ENCODE data around the gene PAM. TPM values are rescaled to one million over a fixed set of nuclear protein-coding genes. Genes with fewer than 3 reads are reported as not detected.
"Not testable (repeated sequence)": the region's sequence is repeated elsewhere in the genome, so short reads cannot be mapped to it uniquely, and the experiment has no call there.

Gene PAM
- polyA plus RNA-seq, 3 donors = 38.4 to 105 (median 78.5) TPM

DNA sequence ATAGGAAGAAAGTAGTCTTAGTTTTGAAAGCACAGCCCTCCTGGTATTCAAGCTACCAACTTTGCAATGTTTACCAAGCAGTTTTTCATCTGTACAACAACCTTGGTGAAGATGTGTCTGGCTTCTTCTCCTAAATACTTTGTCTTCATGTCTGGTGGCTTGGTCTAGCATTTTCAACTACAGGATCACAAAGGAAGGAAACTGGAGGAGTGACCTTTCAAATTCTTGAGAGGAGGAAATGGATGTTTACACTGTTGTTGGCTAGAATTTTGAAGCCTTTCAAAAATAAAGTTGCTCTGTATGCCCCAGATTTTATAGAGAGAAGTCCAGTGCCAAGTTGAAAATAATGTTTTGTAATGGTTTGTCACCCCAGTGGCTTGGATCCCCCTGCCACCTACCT, 16.3 kb downstream of the PAM start:
- H3K27ac ChIP-seq (ENCODE audit: low read depth, low read length) = no peak overlapping the region

DNA sequence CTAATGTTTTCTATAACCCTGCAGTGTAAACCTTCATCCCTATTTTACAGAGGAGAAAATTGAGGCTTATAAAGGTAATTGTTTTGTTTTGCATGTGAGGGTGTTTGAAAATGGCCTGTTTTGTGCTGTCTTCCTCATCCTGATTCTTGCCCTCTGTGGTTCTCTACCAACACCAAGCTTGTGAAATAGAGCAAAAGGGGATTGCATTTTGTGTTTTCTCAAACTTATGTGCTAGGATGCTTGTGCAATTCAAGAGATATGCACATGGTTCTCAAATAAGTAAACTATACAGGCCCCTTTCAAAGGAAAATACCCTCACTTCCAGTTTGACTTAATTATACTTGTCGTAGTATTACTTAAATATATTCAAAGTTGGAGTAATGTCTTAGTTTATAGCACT, 17.2 kb downstream of the PAM start:
- no peak overlapping the region for H3K27ac ChIP-seq (ENCODE audit: low read depth, low read length)
- WGBS, 3 donors = 59 to 100% (median 84%) methylated on average over 1 of the region's 1 CpG

DNA sequence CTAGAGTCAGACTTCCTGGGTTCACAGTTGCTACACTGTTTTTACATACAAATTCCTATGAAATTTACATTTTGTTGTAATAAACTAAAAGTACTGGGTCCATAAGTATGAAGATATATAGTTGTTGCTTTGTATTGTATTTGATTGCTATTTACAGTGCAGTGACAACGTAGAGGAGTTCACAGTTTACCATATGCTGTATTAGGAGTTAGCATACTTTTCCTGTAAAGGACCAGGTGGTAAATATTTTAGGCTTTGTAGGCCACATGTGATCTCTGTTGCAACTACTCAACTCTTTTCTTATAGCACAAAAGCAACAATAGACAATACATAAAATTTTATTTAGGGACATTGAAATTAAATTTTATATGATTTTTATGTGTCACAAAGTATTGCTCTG, 18.0 kb downstream of the PAM start:
- no peak overlapping the region for H3K27ac ChIP-seq (ENCODE audit: low read depth, low read length)
- 76 to 82% (median 78%) methylated on average over 1 of the region's 1 CpG for WGBS, 3 donors

DNA sequence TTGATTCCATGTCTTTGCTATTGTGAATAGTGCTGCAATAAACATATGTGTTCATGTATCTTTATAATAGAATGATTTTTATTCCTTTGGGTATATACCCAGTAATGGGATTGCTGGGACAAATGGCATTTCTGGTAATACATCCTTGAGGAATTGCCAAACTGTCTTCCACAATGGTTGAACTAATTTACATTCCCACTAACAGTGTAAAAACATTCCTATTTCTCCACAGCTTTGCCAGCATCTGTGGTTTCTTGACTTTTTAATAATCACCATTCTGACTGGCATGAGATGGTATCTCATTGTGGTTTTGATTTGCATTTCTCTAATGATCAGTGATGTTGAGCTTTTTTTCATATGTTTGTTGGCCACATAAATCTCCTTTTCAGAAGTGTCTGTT, 20.7 kb downstream of the PAM start:
- H3K27ac ChIP-seq (ENCODE audit: low read depth, low read length) = not testable (repeated sequence)

DNA sequence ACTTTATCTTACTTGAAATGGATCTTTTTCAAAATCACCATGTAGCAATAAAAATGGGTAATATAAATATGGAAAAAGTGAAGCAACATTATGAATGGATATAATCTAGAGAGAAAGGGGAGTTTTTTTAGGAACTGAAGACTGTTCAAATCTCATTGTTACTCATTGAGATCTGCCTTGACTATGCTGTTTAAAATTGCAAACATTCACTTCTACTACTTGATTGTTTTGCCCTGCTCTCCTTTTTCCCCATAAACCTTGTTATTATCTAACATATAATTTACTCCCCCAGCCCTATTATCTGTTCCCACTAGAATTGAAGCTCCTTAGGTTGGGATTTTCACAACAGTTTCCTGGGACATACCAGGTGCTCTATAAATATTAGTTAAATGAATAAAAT, 22.0 kb downstream of the PAM start:
- H3K27ac ChIP-seq (ENCODE audit: low read depth, low read length) = no peak overlapping the region

DNA sequence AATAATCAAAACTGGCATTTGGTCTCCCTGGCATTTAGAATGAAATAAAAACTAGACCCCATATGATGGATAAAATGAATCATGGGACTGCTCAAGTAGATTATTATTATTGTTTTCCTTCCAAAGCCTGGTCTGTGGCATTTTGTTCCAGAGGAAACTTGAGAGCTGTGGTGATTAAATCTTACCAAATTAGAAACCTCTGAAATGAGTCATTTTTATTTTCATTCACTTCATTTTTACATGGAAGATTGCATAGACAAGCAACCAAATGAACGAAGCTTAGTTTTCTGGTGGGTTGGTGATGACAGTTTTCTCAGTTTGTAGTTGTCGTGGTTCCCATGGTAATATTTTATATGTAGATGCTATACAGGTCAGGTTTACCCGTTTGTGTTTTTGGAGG, 23.4 kb downstream of the PAM start:
- WGBS, 3 donors = 71 to 79% (median 75%) methylated on average over 3 of the region's 3 CpGs
- H3K27ac ChIP-seq (ENCODE audit: low read depth, low read length) = no peak overlapping the region

DNA sequence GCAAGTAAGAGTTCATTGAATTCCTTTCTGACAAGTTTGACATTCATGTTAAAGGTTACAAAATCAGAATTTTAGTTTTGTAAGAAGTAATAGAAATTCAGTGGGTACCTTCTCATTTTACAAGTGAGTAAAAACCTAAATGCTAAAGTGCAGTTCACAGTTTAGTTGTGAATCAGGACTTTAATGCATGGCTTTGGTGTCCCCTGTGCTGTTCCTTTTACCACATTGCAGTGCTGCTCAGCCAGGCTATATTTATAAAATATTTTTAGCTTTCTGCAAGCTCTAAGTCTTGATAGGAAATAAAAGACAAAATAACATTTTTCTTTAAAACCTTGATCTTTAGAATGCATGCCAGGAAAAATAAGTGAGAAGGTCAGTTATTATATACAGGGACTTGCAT, 26.3 kb downstream of the PAM start:
- H3K27ac ChIP-seq (ENCODE audit: low read depth, low read length) = no peak overlapping the region

DNA sequence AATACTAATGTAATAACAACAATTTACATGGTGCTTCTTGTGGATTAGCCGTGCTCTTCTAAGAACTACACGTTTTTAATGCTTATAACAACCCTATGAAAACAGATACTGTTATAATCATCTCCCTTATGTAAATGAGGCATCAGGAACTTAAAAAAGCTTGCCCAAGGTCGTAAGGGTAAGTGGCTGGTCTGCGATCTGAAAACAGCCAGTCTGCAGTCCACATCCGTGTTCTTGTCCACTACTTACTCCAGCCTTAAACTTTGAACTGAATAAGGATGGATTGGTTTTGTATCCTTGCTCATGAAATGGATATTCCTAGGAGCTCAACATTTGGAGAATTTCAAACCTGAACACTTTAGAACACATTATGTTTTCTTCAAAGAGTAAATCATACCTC, 26.7 kb downstream of the PAM start:
- WGBS, 3 donors = 53 to 63% (median 59%) methylated on average over 5 of the region's 5 CpGs

DNA sequence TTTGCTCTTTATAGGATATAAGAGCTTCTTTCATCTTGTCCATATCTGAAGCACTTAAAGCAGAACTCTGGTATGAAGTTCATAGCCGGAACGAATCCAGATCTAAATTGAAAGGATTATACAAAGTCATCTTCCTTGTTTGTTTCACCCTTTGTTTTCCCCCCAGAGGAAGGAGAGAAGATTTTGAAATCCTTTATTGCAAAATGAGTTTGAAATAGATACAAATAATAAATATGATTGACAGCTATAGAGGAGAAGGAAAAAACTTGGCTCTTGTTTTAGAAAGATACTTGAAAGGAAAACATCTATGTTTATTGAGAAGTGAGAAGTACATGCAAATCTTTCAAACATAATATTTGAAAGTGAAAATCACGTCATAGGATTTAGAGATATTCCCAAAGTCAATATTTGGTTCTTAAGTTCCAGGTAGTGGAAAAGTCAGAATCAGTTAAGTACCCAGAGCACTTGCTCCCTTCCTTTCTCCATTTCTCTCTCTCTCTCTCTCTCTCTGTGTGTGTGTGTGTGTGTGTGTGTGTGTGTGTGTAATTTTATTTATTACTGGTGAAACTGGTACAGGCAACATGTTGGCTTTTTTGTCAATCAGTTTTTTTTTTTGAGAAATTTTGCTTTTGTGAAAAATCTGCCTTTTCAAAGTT, 27.2 kb downstream of the PAM start:
- no peak overlapping the region for H3K27ac ChIP-seq (ENCODE audit: low read depth, low read length)

More for the DNA sequence above, 26.7 kb downstream of the PAM start:
- no peak overlapping the region for H3K27ac ChIP-seq (ENCODE audit: low read depth, low read length)

DNA sequence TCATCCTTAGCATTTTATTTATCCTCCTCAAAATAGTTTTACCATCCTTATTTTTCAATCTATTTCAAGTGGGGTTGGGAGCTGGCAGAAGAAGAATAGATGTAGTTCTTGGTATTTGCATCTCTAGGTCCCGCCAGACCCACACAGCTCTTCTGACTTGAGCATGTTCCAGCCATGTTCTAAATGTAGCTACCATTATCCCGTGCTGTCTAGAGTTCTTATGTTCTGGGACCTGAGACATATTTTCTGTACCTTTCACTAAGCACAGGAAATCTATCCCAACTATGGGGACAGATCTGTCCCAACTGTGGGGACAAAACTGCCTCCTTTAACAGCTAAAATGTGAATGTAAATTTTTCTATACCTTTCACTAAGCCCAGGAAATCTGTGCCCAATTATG, 32.0 kb downstream of the PAM start:
- 92 to 94% (median 94%) methylated on average over 2 of the region's 2 CpGs for WGBS, 3 donors
- no peak overlapping the region for H3K27ac ChIP-seq (ENCODE audit: low read depth, low read length)

More for the DNA sequence above, 27.2 kb downstream of the PAM start:
- 37 to 47% (median 37%) methylated on average over 3 of the region's 3 CpGs for WGBS, 3 donors

DNA sequence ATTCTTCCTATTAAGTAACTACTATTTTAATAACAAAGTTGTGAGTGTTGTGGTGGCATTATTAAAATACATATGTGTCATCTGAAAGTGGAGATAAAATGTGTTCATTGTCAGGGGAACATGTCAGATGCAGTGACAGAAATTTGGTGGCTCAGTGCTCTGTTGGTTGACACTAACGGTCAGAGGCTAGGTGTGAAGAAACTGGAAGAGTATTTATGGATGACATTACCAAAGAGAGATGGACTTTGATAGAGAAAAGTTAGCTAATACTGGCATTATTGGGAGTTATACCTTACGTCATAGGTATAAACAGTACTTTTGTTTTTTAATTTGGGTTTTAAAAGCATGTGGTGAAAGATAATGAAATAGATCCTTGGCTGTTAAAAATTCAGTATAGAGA, 33.7 kb downstream of the PAM start:
- WGBS, 3 donors = 97 to 100% (median 97%) methylated on average over 2 of the region's 2 CpGs
- H3K27ac ChIP-seq (ENCODE audit: low read depth, low read length) = no peak overlapping the region

DNA sequence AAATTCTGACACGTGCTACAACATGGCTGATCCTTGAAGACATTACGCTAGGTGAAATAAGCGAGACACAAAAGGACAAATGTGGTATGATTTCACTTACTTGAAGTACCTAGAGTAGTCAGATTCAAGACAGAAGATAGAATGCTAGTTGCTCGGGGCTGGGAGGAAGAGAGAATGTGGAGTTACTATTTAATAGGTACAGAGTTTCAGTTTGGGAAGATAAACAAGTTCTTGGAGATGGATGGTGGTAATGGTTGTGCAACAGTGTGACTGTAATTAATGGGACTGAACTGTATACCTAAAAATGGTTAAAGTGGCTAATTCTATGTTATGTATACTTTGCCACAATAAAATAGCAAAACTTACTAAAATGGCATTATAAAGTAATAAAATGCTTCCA, 34.4 kb downstream of the PAM start:
- WGBS, 3 donors = 93 to 94% (median 94%) methylated on average over 4 of the region's 4 CpGs
- no peak overlapping the region for H3K27ac ChIP-seq (ENCODE audit: low read depth, low read length)

DNA sequence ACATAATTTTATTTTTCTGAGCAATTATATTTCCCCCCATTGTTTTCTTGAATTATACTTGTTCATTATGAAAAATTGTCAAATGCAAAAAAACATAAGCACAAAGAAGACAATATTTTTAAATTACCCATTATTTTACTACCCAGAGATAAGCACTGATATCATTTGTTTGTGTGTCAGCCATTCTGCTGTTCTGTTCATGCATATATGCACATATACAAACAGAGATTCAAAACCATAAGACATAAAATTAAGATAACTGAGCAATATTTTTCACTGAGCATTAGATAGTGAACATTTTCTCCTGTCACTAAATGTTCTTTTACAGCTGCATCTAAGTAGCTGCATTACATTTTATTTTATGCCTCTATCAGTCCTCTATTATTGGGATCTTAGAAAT, 35.6 kb downstream of the PAM start:
- no peak overlapping the region for H3K27ac ChIP-seq (ENCODE audit: low read depth, low read length)

DNA sequence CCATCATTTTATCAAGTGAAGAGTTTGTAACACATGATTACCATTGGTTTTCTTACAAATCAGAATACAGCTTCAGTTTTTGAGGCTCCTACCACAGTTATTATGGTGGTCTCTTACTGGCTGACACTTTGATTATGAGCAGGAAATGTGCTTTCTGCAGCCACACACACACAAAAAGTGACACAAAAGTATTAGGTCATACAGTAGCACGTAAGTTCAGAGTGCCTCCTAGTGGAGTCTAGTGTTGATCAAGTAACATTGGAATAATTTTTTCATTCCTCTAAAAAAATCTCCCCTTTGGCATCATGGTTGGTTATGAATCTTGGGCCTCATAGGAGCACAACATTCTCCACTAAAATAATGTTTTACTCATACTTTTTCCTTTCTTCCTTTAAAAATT, 37.6 kb downstream of the PAM start:
- WGBS, 3 donors = 50 to 65% (median 56%) methylated on average over 1 of the region's 1 CpG
- no peak overlapping the region for H3K27ac ChIP-seq (ENCODE audit: low read depth, low read length)

DNA sequence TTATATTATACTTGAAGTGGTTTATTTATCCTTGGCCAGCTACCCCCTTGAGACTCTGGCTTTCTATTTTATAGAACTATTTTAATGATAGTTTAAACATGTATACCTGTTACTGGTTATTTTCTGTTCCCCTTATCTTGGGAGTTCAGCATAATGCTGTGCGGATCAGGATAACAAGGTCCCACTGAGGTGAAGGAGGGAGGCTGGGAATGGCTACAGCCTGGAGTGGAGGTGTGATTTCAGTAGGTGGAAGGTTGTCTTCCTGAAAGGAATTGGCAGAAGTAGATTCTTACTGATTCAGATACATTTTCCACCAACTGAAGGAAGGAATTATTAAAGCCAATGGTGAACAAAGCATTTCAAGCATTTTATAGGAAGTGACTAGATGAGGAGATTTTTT, 38.9 kb downstream of the PAM start:
- WGBS, 3 donors = 80 to 100% (median 94%) methylated on average over 1 of the region's 1 CpG
- no peak overlapping the region for H3K27ac ChIP-seq (ENCODE audit: low read depth, low read length)

DNA sequence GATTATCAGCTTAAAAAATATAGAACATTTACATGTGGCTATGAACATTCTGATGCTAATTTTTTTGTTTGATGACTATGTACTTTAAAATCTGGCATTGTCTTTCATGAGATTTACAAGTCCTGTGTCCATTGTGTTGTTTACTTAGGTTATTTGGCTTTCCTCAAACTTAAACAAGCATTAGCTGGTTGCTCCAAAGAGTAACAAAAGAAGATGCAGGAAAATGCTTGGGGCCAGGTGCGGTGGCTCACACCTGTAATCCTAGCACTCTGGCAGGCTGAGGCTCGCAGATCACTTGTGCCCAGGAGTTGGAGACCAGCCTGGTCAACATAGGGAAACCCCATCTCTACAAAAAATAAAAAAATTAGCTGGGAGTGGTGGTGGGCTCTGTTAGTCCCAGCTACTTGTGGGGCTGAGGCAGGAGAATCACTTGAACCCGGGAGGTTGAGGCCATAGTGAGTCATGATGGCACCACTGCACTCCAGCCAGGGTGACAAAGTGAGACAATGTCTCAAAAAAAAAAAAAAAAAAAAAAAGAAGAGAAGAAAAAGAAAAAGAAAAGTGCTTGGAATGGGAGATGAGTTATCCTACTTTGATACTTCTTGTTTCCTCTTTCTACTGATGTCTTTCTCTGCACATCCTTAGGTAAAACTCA, 39.7 kb downstream of the PAM start:
- WGBS, 3 donors = 69 to 96% (median 93%) methylated on average over 3 of the region's 3 CpGs
- H3K27ac ChIP-seq (ENCODE audit: low read depth, low read length) = no peak overlapping the region

DNA sequence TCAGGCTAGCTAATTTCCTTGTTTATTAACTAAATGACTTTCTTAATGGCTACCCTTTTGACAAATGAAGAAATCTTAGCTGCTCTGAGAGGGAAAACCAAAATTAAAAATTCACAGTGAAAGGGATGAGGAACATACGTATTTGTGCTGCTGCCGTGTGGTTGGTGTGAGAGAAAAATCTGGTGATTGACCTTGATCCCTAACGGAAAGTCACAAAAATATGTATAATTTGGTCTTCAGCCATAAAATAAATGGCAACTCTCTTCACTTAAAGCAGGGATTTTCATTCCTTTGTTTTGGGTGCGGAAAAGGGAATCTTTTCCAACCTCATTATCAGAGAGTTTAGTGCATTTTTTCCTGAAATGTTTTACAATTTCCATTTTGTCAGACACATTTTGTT, 40.4 kb downstream of the PAM start:
- H3K27ac ChIP-seq (ENCODE audit: low read depth, low read length) = no peak overlapping the region

DNA sequence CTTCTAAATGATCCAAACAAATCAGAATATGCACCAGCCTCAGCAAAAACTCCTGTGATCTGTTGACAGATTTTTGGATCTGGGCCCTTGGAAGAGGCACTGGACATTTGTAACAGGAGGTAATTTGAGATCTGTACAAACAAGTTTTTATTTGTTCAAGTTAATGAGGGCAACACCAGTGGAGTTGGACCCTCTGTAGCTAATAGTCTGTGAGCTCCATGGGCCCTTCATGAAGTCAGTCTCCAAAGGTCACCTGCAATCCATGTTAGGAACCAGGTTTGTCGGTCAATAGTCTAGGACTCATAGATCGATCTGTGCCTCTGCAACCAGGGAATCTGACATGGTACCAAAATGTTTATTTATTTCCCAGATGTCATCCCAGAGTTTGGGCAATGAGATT, 40.9 kb downstream of the PAM start:
- 88 to 100% (median 92%) methylated on average over 2 of the region's 2 CpGs for WGBS, 3 donors
- no peak overlapping the region for H3K27ac ChIP-seq (ENCODE audit: low read depth, low read length)

More for the DNA sequence above, 40.4 kb downstream of the PAM start:
- 59 to 81% (median 72%) methylated on average over 4 of the region's 4 CpGs for WGBS, 3 donors

DNA sequence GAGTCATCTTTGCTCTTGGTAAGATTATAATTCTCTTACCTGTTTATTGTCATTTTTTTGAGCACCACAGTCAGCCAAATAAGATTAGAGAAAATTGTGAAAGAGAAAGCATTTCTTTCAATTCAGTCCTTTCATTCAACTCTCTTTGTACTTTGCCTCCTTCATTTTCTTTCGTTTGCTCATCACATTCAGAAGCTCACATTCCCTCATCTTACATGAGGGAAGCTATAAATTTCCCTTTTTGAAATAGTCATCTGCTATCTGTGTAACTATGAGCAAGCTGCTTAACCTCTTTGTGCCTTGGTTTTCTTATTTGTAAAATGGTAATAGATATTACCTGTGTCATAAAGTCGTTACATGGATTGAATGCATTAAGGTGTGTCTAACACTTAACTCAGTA, 41.4 kb downstream of the PAM start:
- no peak overlapping the region for H3K27ac ChIP-seq (ENCODE audit: low read depth, low read length)
- 89 to 92% (median 90%) methylated on average over 2 of the region's 2 CpGs for WGBS, 3 donors

DNA sequence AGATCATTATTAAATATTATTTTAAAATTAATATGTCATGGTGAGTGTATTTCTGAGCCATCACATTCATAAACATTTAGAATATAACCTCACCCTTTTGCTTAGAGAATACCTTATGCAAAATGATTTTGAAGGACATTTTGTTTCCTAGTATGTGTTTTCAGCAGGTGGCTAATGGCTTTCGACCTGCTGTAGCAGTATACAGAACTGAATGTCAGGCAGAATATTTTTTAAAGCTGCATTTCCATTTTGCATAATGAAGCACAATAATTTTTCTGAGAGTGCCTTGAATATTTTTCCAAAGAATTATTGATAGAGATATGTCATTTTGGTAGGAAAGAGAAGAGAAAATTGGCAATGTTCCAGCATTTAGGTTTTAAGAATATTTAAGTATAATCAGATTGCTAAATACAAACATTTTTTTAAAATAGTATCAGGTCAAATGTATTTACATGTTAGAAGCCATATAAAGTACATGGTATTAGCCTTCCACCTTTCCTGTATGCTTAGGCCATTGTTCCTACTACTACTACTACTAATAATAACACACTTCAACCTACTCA, 42.3 kb downstream of the PAM start:
- no peak overlapping the region for H3K27ac ChIP-seq (ENCODE audit: low read depth, low read length)
- 81 to 96% (median 94%) methylated on average over 1 of the region's 1 CpG for WGBS, 3 donors

Data from adipose tissue (tissue), 3 donors.